Dermis blood vessel endothelial cell (primary cell): ENCODE results near the gene MBNL1. TPM values are rescaled to one million over a fixed set of nuclear protein-coding genes. Genes with fewer than 3 reads are reported as not detected.

Experiments
- DNase-seq: peaks from one replicate; pipeline ENCODE4 v3.0.0; 2010
- total RNA-seq: library from RNA; depleted of rRNA; stranded (reverse); fragments of >200 nt; gene quantifications from 2 replicates; pipeline ENCODE4 v1.2.3, GENCODE V29; 2014

The MBNL1 gene
- total RNA-seq, 1 donor from 2014 or later: 389 TPM

- DNase-seq: no peak
Measured at GRCh38 chr3:152299249-152299976, 30.7 kb downstream of the MBNL1 start.

DNA sequence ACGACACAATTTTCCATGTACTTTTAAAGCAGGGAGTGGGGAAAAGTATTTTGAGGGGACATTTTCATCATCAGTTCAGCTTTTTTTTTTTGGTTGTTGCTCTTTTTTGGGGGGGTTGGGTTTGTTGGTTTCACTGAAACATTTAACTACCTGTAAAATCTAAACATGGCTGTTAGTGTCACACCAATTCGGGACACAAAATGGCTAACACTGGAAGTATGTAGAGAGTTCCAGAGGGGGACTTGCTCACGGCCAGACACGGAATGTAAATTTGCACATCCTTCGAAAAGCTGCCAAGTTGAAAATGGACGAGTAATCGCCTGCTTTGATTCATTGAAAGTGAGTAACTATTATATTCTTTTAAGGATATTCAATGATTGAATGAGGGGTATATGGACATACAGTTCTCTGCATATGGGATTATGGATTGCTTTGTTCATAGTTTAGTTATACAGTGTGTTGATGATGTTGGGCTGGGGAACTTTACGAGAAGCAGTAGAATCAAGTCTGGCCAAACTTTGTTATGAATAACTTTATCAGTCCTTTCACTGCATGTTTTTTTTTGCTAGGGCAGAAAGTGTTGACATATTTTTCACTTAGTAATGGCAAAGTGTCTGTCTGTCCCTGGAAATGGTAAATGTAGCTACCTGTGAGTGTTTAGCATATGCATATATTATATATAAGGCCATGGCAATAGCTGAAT lies 31.5 kb downstream of the MBNL1 start:
- DNase-seq: no peak

GRCh38 chr3:152301745-152302181 lies 33.0 kb downstream of the MBNL1 start:
- no peak for DNase-seq

GRCh38 chr3:152302521-152303021 lies 33.8 kb downstream of the MBNL1 start:
- no peak for DNase-seq

GRCh38 chr3:152304160-152304559 lies 35.4 kb downstream of the MBNL1 start:
- no peak for DNase-seq

- DNase-seq: no peak
Measured at GRCh38 chr3:152305075-152305474, 36.3 kb downstream of the MBNL1 start.

GRCh38 chr3:152307829-152308474 lies 39.2 kb downstream of the MBNL1 start:
- no peak for DNase-seq

- DNase-seq: no peak
Measured at GRCh38 chr3:152308475-152308844, 39.7 kb downstream of the MBNL1 start.

- no peak for DNase-seq
Measured at GRCh38 chr3:152309031-152309430, 40.3 kb downstream of the MBNL1 start.

- DNase-seq: no peak
Measured at GRCh38 chr3:152309535-152310307, 41.0 kb downstream of the MBNL1 start.

GRCh38 chr3:152313430-152313829 lies 44.7 kb downstream of the MBNL1 start:
- no peak for DNase-seq

DNA sequence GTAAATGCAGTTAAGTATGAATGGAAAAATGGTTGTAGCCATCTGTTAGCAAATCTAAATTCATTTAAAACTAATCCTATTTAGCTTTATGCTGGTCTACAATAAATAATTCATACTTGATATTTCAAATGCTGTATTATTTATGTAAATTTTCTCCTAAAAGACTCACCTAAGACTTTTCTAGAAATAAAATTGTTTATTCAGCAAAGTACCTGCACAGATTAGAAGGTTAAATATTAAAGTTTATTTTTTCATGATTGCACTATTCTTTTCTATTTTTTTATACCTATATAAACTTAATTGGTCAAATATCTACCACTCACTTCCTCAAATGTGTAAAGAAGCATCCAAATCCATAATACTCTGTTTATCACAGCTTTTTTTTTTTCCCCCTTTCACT lies 45.2 kb downstream of the MBNL1 start:
- DNase-seq: no peak

DNA sequence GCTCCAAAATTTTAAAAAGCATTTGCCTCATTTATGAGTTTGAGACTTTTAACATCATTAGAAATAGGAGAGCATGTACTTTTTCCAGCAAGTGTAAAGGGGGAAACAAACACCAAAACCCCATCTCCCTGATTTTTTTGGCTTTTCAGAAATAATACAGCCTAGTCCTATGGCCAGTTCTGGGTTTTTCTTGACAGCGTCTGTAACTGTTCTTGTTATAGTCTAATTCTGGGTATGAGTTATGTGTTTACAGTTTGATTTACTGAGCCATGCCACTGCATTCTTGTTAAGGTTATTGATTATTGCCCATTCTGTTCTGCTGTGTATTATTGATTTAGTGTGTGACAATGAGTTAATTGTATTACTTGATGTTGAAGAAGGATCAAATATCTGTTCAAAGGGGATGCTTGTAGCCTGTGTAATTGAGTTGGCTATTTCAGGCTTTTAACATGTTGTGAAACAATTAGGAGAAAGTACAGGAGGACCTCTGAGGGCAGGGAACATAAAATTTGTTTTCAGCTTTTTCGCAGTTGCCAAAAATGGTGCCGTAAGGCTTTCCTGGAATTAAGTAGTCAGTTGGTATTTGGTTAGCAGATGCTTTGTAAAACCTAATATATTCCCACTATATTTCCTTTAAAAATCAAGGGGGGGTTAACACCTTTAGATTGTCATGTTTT lies 46.1 kb downstream of the MBNL1 start:
- DNase-seq: no peak

- DNase-seq: peak; percentile 81
Measured at GRCh38 chr3:152315623-152316022, 46.9 kb downstream of the MBNL1 start.

- DNase-seq: no peak
Measured at GRCh38 chr3:152316318-152316717, 47.6 kb downstream of the MBNL1 start.

DNA sequence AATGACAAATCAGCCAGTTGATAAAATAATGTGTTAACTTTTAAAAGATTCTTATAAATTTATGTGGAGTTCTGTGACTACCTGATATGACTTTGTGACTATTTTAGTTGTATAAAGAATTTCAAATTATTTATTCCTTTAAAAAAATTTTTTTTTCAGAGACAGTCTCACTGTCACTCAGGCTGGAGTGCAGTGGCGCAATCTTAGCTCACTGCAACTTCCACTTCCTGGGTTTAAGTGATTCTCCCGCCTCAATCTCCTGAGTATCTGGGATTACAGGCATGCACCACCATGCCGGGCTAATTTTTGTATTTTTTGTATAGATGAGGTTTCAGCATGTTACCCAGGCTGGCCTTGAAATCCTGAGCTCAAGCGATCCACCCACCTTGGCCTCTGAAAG lies 48.5 kb downstream of the MBNL1 start:
- no peak for DNase-seq

DNA sequence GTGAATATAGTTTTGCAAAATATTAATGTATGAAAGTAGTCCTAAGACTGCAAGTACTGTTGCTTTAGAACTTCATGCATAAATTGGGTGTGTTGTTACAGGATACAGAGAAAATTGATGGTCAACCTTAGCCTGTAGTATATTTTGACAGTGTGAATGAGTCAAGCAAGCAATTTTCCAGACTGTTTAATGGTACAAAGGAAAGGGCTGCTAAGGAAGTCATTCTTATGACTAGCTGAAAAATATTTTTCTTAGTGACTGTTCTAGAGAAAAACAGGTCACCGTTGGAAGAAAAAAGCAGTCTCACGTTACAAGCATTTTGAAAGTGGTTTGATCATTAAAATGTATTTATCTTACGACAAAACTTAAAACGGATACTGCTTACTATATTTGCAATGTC lies 49.2 kb downstream of the MBNL1 start:
- peak; percentile 89 for DNase-seq

DNA sequence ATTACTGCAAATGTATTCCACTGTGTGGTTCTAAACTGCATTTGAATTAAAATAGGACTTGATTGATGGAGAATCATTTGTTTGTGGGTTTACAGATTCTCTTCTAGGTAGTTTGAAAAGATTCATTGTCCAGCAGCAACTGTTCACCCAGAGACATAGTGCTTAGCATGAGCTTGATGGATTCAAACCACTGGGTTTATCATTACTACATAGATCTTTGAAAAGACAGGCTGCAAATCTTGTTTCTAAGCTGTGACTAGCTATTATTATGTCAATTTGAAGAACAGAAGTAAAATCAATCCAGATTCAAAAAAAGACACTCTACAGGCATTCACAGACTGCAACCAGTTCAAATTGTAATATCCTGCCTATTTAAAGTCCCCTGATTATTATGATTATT lies 49.8 kb downstream of the MBNL1 start:
- DNase-seq: no peak

- DNase-seq: no peak
Measured at GRCh38 chr3:152319256-152319655, 50.5 kb downstream of the MBNL1 start.

GRCh38 chr3:152319831-152320617 lies 51.3 kb downstream of the MBNL1 start:
- DNase-seq: peak; percentile 97

DNA sequence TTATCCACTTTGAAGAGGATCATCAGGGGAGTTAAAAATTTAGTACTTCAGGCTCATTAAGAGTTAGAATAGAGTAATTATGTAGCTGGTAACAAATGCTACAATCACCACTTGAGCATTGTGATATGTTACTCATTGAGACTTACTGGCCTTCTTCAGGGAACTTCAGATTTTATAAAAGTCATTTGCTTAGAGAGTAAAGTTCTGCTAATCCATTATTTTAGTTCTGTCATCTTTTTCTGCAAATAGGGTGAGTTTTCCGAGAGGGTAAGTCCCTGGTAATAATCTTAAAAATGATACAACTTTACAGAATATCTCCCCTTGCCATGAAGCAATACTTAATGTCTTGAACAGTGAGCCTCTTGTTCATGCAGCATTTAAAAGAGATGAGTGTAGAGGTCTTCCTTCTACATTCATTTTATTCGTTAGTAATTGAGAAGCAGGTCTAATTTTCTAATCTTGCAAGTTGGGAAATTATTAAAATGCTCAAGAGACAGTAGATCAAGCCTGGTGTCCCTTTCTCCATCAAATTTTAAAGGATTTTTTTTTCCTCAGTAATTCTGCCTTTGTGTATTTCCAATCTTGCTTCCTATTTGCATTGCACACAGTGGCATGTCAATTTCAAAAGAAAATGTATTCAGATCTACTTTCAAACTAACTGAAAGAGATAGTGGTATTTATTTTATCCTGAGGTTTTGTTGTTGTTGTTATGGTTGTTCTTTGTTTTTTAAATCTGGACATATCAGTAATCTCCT lies 52.6 kb downstream of the MBNL1 start:
- DNase-seq: no peak
